Activated CD8-positive, alpha-beta memory T cell treated with anti-CD3 and anti-CD28 coated beads for 24 hours (primary cell): ENCODE results near the gene CDH18.

Experiments used
- DNase-seq: peaks from one replicate; pipeline ENCODE4 v3.0.0-alpha.2; 2020

The CDH18 gene

GRCh38 chr5:19565466-19565865, 422.5 kb downstream of the CDH18 start:
- DNase-seq: no peak

- no peak for DNase-seq
These were observed 424.0 kb downstream of the CDH18 start for GRCh38 chr5:19564036-19564435.

DNA sequence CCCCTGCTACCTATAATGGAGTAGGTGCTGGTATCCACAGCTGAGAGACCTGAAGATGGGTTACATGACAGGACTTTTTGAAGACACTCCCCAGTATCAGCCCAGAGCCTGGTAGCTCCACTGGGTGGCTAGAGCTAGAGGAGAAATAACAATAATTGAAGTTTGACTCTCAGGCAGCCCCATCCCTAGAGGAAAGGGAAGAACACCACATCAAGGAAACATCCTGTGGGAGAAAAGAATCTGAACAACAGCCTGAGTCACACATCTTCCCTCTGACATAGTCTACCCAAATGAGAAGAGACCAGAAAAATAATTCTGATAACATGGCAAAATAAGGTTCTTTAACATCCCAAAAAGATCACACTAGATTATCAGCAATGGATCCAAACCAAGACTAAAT, 432.1 kb downstream of the CDH18 start:
- no peak for DNase-seq

DNA sequence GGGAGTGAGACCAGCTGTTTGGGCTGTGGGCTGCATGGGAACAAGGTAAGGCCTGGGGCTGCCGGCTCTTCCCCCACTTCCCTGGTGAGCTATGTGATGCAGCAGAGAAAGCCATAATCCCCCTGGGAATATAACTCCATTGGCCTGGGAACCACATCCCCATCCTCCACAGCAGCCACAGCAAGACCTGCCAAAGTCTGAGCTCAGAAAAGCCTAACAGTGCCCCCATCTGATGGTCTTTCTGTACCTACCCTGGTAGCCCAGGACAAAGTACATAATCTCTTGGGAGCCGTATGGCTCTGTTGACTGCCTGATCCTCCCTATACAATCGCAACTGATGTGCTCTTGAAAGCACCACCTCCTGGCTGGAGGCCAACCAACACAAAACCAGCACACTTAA, 432.6 kb downstream of the CDH18 start:
- no peak for DNase-seq

GRCh38 chr5:19554524-19554923, 433.5 kb downstream of the CDH18 start:
- no peak for DNase-seq

DNA sequence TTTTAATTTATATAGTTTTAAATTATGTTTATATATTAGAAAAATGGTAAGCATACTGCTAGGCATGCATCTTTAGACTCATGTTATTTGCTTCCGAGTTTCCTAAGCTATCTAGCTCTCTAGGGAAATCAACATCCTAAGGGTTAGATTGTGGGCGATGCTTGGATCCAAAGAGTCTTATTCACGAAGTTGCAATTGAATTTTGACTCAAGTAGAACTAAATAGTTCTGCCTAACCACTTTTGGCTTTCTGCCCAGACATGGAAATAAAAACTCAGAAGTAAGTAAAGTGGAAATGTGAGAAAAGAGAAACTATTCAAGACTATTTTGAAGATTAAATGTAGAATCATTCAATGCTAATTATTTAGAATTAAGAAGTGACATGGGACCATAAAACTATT, 440.4 kb downstream of the CDH18 start:
- DNase-seq: no peak

GRCh38 chr5:19546521-19546920, 441.5 kb downstream of the CDH18 start:
- no peak for DNase-seq

- DNase-seq: no peak
These were observed 449.4 kb downstream of the CDH18 start for GRCh38 chr5:19538607-19539006.

DNA sequence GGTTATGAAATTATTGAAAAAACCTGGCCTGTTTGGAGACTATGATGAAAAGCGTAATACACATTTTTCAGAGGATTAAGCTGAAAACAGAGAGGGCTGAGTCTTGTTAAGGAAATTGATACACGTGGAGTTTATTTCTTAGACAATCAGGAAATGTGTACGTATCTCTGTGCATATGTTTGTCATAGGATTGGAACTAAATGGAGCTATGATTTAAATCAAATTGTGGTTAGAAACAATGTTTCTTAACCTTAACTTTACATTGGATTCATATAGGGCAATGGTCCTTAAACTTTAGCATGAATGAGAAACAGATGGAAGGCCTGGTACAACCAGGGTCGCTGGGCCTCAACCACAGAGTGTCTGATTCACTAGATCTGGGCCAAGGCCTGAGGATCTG, 451.6 kb downstream of the CDH18 start:
- DNase-seq: no peak

DNA sequence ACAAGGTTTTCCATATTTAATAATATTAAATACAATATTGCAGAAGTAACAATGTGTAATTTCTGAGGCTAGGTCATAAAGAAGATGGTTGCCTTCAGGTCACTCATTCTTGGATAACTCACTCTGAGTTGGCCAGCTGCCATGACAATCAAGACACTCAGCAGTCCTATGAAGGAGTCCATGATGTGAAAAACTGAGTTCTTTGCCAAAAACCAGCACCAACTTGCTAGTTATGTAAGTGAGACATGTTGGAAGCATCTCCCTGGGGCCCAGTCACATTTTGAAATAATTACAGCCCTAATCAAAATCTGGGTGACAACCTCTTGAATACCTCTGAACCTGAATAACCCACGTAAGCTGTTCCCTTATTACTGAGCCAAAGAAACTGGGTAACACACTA, 453.2 kb downstream of the CDH18 start:
- no peak for DNase-seq

DNA sequence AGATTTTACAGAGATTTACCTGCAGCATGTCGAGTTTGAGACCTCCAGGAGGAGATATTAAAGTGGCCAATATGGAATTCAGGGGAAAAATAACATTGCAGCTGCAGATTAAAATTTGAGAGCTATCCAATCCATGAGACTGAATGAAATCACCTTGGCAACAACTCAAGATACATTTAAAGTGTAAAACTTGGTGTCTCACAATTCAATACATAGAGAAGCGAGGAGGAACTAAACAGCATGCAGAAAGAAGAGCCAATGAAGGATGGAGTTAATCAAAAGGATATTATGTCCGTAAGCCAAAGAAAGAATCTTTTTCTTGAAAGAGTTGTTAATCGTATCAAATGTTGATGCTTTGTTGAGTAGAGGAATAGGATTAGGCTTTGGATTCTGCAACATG, 455.1 kb downstream of the CDH18 start:
- DNase-seq: no peak

GRCh38 chr5:19531374-19531952, 456.5 kb downstream of the CDH18 start:
- DNase-seq: no peak

GRCh38 chr5:19519448-19519847, 468.6 kb downstream of the CDH18 start:
- no peak for DNase-seq

DNA sequence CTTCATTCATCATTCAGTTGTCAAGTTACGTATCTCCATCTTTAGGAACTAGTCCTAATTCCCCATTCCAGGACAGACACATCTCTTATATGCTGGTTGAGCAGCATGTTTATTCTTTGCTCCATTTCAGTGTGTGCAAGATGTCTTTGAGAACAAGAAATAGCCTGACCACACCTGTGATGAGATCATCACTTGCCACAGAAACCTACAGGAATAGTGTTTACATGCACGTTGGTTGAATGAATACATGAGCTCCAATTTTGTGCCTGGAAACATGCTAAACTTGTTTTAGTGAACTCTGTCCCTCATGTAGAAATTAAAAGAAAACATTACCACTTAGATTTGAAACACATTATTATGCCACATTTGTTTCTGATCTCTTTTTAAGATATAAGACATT, 489.1 kb downstream of the CDH18 start:
- no peak for DNase-seq

DNA sequence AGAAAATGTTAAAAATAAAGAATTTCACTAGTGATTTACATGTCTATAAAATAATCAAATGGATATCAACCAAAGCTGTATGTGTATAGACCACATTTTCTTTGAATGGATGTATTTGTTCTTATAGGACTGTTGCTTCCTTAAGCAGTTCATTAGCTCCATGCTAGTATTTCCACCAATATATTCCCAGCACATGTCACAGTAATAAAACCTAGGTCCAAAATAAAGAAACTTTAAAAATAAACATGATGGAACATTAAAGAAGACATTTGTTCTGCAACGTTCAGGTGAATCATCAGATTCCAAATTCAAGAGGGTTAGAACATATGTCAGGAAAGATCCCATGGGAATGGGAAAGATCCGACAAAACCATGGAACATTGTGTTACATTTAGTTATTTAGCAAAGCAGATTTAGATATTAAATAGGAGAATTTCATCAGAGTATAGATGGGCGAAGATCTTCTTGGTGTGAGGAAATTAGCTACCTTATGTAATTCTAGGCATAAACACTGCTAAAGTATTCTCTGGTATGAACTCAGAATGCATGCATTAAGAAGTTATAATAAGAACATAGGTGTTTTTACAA, 490.7 kb downstream of the CDH18 start:
- no peak for DNase-seq

- no peak for DNase-seq
These were observed 491.9 kb downstream of the CDH18 start for GRCh38 chr5:19496056-19496455.

- DNase-seq: no peak
These were observed 495.1 kb downstream of the CDH18 start for GRCh38 chr5:19492861-19493260.

GRCh38 chr5:19488786-19489185, 499.2 kb downstream of the CDH18 start:
- no peak for DNase-seq

DNA sequence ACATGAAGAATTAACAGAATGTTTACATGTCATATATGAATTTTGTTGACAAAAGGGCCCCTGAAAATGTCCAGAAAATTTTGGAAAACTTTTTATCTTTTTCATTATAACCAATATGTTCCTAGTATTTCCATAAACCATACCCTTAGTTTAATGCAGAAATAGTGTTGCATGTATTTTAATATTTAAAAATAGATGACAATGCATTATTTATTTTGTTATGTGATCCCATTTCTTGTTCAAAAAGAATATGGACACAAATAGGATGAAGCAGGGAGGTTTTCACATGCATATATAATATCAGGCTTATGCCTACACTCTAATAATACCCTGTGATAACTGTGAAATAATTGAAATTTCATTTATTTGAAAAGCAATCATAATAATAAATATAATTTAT, 500.5 kb downstream of the CDH18 start:
- no peak for DNase-seq

DNA sequence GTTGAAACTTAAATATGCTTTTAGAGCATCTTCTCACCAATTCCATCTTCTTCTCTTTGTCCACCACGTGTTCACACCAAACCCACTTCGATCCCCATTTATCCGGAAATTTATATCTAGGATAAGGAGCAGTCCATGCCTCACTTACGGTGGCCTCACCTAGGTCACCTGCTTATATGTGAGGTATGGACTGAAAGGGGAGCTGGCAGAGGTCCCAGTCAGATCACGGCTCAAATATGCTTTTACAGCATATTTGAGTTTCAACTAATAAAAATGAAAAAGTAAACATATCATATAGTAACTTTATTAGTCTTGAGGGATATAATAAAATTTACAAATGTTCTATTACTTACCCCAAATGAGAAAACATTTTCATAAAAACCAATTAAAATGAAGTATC, 508.4 kb downstream of the CDH18 start:
- DNase-seq: no peak

DNA sequence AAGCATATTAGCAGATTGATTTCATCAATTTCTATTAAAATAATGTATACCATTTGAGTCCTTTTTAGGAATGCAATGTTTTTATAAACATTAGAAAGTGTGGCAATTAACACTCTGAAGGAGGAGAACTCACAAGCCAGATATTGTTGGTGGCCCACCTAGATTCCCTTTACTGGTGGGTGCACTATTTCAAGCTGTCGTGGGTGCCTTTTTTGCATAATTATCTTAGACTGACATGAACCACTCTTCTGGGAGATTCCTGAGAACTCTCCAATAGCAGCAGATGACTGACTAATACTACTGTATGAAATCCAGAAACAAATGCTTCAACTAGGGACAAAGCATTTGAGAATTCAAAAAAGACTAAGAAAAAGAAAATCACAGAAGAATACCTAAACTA, 526.0 kb downstream of the CDH18 start:
- DNase-seq: no peak

- no peak for DNase-seq
These were observed 563.5 kb downstream of the CDH18 start for GRCh38 chr5:19424506-19424905.
